Mesenchymal stem cell (in vitro differentiated cells and primary cell): Measurements from ENCODE around the gene PPP4C.
A peak's percentile ranks its signal among the peaks of the same experiment; 100 is the strongest.

Experiments
- DNase-seq: peaks from one replicate; pipeline ENCODE4 v3.0.0-alpha.2; 2013
- H2AFZ ChIP-seq: one replicate; pipeline ENCODE4 v1.6.1; 2013; ENCODE audit warnings: low read depth, mild to moderate bottlenecking, control low read depth, inconsistent platforms, low read length, moderate library complexity
- H2AK5ac ChIP-seq: 2 replicates; pipeline ENCODE4 v1.6.1; 2013; ENCODE audit warnings: low read length, moderate library complexity, mild to moderate bottlenecking, inconsistent platforms; ENCODE audit not compliant: severe bottlenecking
- H2BK120ac ChIP-seq: one replicate; pipeline ENCODE4 v1.6.1; 2013; ENCODE audit warnings: low read depth, mild to moderate bottlenecking, inconsistent platforms, low read length, moderate library complexity
- H2BK12ac ChIP-seq, 2 experiments: one replicate each; pipeline ENCODE4 v1.6.1; 2013; ENCODE audit warnings: inconsistent platforms in 2 of 2, low read length in 2 of 2, mild to moderate bottlenecking in 2 of 2, moderate library complexity in 2 of 2, control low read depth in 1 of 2
- H2BK15ac ChIP-seq: one replicate; pipeline ENCODE4 v1.6.1; 2013; ENCODE audit warnings: mild to moderate bottlenecking, low read depth, inconsistent platforms; ENCODE audit not compliant: poor library complexity, severe bottlenecking
- H2BK5ac ChIP-seq: 2 replicates; pipeline ENCODE4 v1.6.1; 2013; ENCODE audit warnings: low read depth, mild to moderate bottlenecking, low read length, control low read depth, inconsistent platforms; ENCODE audit not compliant: poor library complexity, severe bottlenecking
- H3K14ac ChIP-seq, 2 experiments: one replicate each; pipeline ENCODE4 v1.6.1; 2013; ENCODE audit warnings: inconsistent platforms in 2 of 2, low read length in 2 of 2, control low read depth in 1 of 2, mild to moderate bottlenecking in 1 of 2, moderate library complexity in 1 of 2
- H3K18ac ChIP-seq, 2 experiments: one replicate each; pipeline ENCODE4 v1.6.1; 2013; ENCODE audit warnings: inconsistent platforms in 2 of 2, low read length in 2 of 2, control low read depth in 1 of 2, low read depth in 1 of 2, mild to moderate bottlenecking in 1 of 2
- H3K23ac ChIP-seq, 2 experiments: one replicate each; pipeline ENCODE4 v1.6.1; 2013; ENCODE audit warnings: inconsistent platforms in 2 of 2, low read length in 2 of 2, mild to moderate bottlenecking in 2 of 2, moderate library complexity in 2 of 2, control low read depth in 1 of 2
- H3K27ac ChIP-seq: 2 replicates; pipeline ENCODE4 v1.5.1; 2013; ENCODE audit warnings: mild to moderate bottlenecking, moderate library complexity, low read length, control low read depth, inconsistent platforms; ENCODE audit not compliant: poor library complexity, severe bottlenecking
- H3K27me3 ChIP-seq, 2 experiments: 2 replicates each; pipeline versions ENCODE4 v1.6.1 to v1.7.0; 2013; ENCODE audit warnings: low read length in 2 of 2, mild to moderate bottlenecking in 2 of 2, moderate library complexity in 2 of 2, control low read depth in 1 of 2, inconsistent platforms in 1 of 2; ENCODE audit not compliant: control insufficient read depth in 1 of 2, insufficient read depth in 1 of 2
- H3K36me3 ChIP-seq, 2 experiments: 2 replicates each; pipeline versions ENCODE4 v1.6.1 to v1.7.0; 2013; ENCODE audit warnings: low read length in 2 of 2, control low read depth in 1 of 2, inconsistent platforms in 1 of 2, low read depth in 1 of 2, mild to moderate bottlenecking in 1 of 2; ENCODE audit not compliant: insufficient read depth in 2 of 2, control insufficient read depth in 1 of 2
- H3K4ac ChIP-seq, 2 experiments: one replicate each; pipeline ENCODE4 v1.6.1; 2013; ENCODE audit warnings: inconsistent platforms in 2 of 2, low read length in 2 of 2, mild to moderate bottlenecking in 2 of 2, moderate library complexity in 2 of 2, control low read depth in 1 of 2, low read depth in 1 of 2
- H3K4me1 ChIP-seq: 2 replicates; pipeline ENCODE4 v1.6.1; 2013; ENCODE audit warnings: low read depth, low read length, control low read depth; ENCODE audit not compliant: control insufficient read depth, insufficient read depth
- H3K4me2 ChIP-seq: 2 replicates; pipeline ENCODE4 v1.6.1; 2013; ENCODE audit warnings: low read length, mild to moderate bottlenecking, inconsistent platforms; ENCODE audit not compliant: poor library complexity, severe bottlenecking
- H3K4me3 ChIP-seq, 2 experiments: 2 replicates each; pipeline versions ENCODE4 v1.5.1 to v1.7.0; 2013; ENCODE audit warnings: low read length in 2 of 2, mild to moderate bottlenecking in 2 of 2, control low read depth in 1 of 2, low read depth in 1 of 2; ENCODE audit not compliant: insufficient read depth in 1 of 2
- H3K79me1 ChIP-seq: replicated peaks from 2 replicates; pipeline ENCODE4 v1.6.1; 2013; ENCODE audit warnings: mild to moderate bottlenecking, control low read depth, low read length, inconsistent platforms; ENCODE audit not compliant: poor library complexity, severe bottlenecking
- H3K9ac ChIP-seq: 2 replicates; pipeline ENCODE4 v1.7.0; 2013; ENCODE audit warnings: mild to moderate bottlenecking, low read length, moderate library complexity
- H3K9me3 ChIP-seq: 2 replicates; pipeline ENCODE4 v1.7.0; 2013; ENCODE audit warnings: mild to moderate bottlenecking, low read length; ENCODE audit not compliant: control insufficient read depth
- H4K8ac ChIP-seq: one replicate; pipeline ENCODE4 v1.6.1; 2013; ENCODE audit warnings: inconsistent platforms, mild to moderate bottlenecking, low read length, moderate library complexity
- H4K91ac ChIP-seq: one replicate; pipeline ENCODE4 v1.6.1; 2013; ENCODE audit warnings: mild to moderate bottlenecking, low read length, inconsistent platforms
- WGBS: methylation state at CpG from one replicate; pipeline ENCODE4 v1.1.7; 2013; ENCODE audit warnings: mixed read lengths; 5-methylcytosine and 5-hydroxymethylcytosine counted together

PPP4C gene

DNA sequence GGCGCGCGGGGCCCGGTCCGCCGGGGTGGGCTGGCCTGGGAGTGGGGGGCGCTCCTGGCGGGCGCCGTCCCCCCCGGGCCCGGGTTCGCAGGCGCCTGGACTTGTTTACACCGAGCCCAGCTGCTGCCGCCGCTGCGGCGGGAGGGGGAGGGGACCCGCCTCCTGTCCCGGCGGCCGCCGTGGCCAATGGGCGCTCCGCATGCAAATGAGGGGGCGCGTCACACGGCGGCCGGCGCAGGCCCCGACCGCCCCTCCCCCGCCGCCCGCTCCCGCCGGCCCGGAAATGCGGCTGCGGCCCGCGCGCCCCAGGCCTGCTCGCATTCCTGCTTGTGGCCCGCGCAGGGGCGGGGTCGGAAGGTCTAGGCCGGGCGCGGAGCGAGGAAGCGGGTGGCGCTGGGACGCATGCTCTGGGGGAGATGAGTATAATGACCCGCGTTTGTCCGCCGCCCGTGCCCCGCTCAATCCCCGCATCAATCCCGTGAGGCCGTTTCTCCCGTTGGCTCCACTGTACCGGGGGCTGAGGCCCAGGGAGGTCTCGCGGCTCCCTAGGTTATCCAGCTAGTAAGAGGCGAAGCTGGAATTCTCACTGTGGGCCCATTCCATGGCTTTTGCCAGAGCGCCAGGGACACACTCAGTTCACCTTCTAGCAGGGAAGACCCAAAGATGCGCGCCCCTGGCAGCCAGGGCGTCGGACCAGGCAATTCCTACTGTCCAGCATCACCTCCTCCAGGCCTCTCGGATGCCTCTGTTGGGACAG lies 20.5 kb downstream of the PPP4C start, which contains the start of gene YPEL3:
Gene YPEL3 (minus strand): TSS at position 109 of the 757 bp plus-strand sequence. CDS start 731 bp downstream, outside the sequence.
- H2AFZ ChIP-seq = peak within 1 kb of the TSS; percentile 55
- no peak within 1 kb of the TSS for H2BK5ac ChIP-seq
- WGBS = 24% methylated on average over 39 of the region's 77 CpGs
- H2AK5ac ChIP-seq = peak within 1 kb of the TSS; percentile 7
- H3K9me3 ChIP-seq = peaks cover 12% of the 10 kb centered on the region
- peaks cover 12% of the 10 kb centered on the region for H3K79me1 ChIP-seq
- H2BK15ac ChIP-seq = peak within 1 kb of the TSS; percentile 68
- H3K4me3 ChIP-seq = peak within 1 kb of the TSS; percentile 70 to 89
- H3K4ac ChIP-seq = peak within 1 kb of the TSS; percentile 27 to 97
- H3K27me3 ChIP-seq = no peaks in the 10 kb centered on the region
- peak; percentile 87 for DNase-seq
- H3K18ac ChIP-seq = peak within 1 kb of the TSS; percentile 55 to 81
- H3K14ac ChIP-seq = peak within 1 kb of the TSS; percentile 66 to 85
- H4K91ac ChIP-seq = peak within 1 kb of the TSS; percentile 92
- peak within 1 kb of the TSS; percentile 70 for H3K4me2 ChIP-seq
- H3K23ac ChIP-seq = no peak within 1 kb of the TSS
- peak within 1 kb of the TSS; percentile 88 for H4K8ac ChIP-seq
- H3K36me3 ChIP-seq = peaks cover 13 to 18% of the 10 kb centered on the region in 2 experiments
- H2BK120ac ChIP-seq = peak within 1 kb of the TSS; percentile 69
- peaks cover 28% of the 10 kb centered on the region for H3K4me1 ChIP-seq
- H2BK12ac ChIP-seq = peak within 1 kb of the TSS; percentile 46 to 75
- peak within 1 kb of the TSS; percentile 93 for H3K9ac ChIP-seq
- peak within 1 kb of the TSS; percentile 12 for H3K27ac ChIP-seq

DNA sequence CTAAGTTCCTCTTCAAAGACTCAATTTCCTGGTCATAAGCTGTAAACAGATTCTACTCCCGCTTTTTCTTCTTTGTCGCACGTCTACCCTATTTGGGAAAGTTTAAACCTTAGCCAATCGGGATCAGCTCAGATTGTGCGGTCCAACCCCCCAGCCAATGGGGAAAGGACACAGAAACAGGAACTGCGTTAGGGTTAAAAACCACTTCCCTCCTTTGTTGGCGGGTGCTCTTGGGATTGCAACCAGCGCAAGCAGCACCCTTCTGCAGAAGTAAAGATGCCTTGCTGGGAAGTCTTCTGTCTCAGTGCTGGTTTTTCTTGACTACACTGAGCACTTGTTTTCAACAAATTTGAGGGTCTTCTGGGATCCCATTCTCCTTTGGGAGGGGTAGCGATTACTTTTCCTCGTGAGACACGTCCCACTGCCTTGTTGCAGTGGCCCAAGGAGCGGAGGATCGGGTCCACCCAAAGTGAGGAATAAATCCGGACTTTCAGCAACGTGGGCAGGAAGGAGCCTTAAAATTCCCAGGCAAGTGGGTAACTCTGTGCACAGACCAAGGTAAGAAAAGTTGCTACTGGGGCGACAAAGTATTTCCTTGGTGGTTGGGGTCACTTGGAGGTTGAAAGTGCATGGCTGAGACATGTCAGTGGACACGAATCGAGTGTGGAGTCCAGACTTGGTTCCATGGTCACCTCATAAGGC lies 21.2 kb downstream of the PPP4C start:
- Histone ChIP-seq H2BK12ac (no peak overlapping the region), H3K23ac (no peak overlapping the region), H3K27ac (no peak overlapping the region), H2AK5ac (peak overlapping the region; percentile 7), H3K79me1 (peaks cover 12% of the 10 kb centered on the region), H3K27me3 (no peaks in the 10 kb centered on the region), H3K14ac (no peak overlapping the region), H2BK5ac (no peak overlapping the region), H3K4ac (peak overlapping the region; percentile 27 to 97), H3K4me2 (no peak overlapping the region), H2BK120ac (peak overlapping the region; percentile 29), H2AFZ (peak overlapping the region; percentile 55), H3K4me3 (peak overlapping the region in 1 of 2 experiments; percentile 78), H3K18ac (peak overlapping the region; percentile 55 to 81), H3K9ac (peak overlapping the region; percentile 93), H3K36me3 (peaks cover 13 to 18% of the 10 kb centered on the region in 2 experiments), H3K9me3 (peaks cover 12% of the 10 kb centered on the region), H4K91ac (peak overlapping the region; percentile 92), H3K4me1 (peaks cover 25% of the 10 kb centered on the region), H4K8ac (peak overlapping the region; percentile 88), H2BK15ac (no peak overlapping the region)
- no peak for DNase-seq
- WGBS = 98% methylated on average over 18 of the region's 18 CpGs

DNA sequence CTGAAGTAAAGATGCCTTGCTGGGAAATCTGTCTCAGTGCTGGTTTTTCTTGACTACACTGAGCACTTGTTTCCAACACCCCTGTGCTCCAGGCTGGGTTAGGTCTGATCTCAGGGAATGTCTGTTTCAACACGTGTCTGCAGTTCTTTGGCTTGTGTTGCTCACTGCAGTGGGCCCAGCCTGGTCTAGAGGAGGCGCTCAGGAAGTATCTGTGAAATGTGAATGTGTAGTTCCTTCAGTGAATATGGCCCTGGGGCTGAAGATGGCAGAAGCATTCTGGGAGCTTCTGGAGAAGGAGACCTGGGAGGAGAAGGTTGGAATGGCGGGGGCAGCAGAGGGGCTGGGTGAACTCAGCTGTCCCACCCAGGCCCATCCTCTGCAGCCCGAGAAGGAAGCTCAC lies 28.3 kb downstream of the PPP4C start:
- Histone ChIP-seq H3K4ac (no peak overlapping the region), H3K4me3 (no peak overlapping the region), H3K4me2 (no peak overlapping the region), H2BK120ac (no peak overlapping the region), H3K18ac (no peak overlapping the region), H2AK5ac (no peak overlapping the region), H3K79me1 (no peaks in the 10 kb centered on the region), H3K27ac (no peak overlapping the region), H3K23ac (no peak overlapping the region), H4K8ac (no peak overlapping the region), H2AFZ (no peak overlapping the region), H3K4me1 (no peaks in the 10 kb centered on the region), H3K14ac (no peak overlapping the region), H3K9ac (no peak overlapping the region), H3K9me3 (no peaks in the 10 kb centered on the region), H4K91ac (no peak overlapping the region), H3K36me3 (peaks cover 37 to 53% of the 10 kb centered on the region in 2 experiments), H3K27me3 (no peaks in the 10 kb centered on the region), H2BK15ac (no peak overlapping the region), H2BK5ac (no peak overlapping the region), H2BK12ac (no peak overlapping the region)
- WGBS = 85% methylated on average over 4 of the region's 4 CpGs
- DNase-seq = no peak

DNA sequence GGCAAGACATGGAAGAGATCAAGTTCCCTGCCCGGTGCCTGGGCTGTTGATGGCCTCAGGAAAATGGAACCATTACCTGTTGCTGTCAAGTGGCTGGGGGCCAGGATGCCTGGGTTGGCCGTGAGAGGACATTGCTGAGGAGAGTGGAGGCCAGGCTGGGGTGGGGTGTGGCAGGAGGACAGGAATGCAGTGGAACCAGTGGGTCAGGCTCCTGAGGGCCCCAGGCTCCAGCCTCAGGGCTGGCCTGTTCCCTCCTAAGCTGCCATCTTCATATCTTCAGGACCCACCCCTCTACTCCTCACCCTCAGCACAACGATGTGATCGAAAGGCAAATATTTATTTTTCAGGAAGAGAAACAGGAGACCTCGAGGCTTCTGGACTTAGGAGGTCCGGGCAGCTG lies 28.7 kb downstream of the PPP4C start:
- Histone ChIP-seq H2BK5ac (no peak overlapping the region), H3K9ac (no peak overlapping the region), H2BK12ac (no peak overlapping the region), H3K4ac (no peak overlapping the region), H3K27ac (no peak overlapping the region), H3K79me1 (no peaks in the 10 kb centered on the region), H4K91ac (no peak overlapping the region), H2AFZ (no peak overlapping the region), H3K18ac (no peak overlapping the region), H4K8ac (no peak overlapping the region), H2BK120ac (no peak overlapping the region), H3K4me3 (no peak overlapping the region), H2BK15ac (no peak overlapping the region), H3K14ac (no peak overlapping the region), H3K4me2 (no peak overlapping the region), H3K27me3 (no peaks in the 10 kb centered on the region), H3K4me1 (no peaks in the 10 kb centered on the region), H3K36me3 (peaks cover 37 to 53% of the 10 kb centered on the region in 2 experiments), H3K23ac (no peak overlapping the region), H3K9me3 (no peaks in the 10 kb centered on the region), H2AK5ac (no peak overlapping the region)
- 94% methylated on average over 5 of the region's 6 CpGs for WGBS
- DNase-seq = no peak
